GM23338 (cell line): ENCODE results near the gene KDM4B. TPM values are rescaled to one million over a fixed set of nuclear protein-coding genes. Genes with fewer than 3 reads are reported as not detected.

Source experiments
- ATAC-seq: fragments of 200-7000 bp; cut with Tn5 transposase; 3 replicates; pipeline ENCODE4 v1.9.1; 2020
- DNase-seq: peaks from one replicate; pipeline ENCODE4 v3.0.0-alpha.2; 2015; ENCODE audit warnings: low spot score
- H2AFZ ChIP-seq: fragments of 200-600 bp; sonication (generic); 2 replicates; pipeline ENCODE4 v1.8.0; 2016; ENCODE audit warnings: antibody characterized with exemption, mild to moderate bottlenecking, moderate library complexity
- H3F3A ChIP-seq: fragments of 200-600 bp; sonication (generic); replicated peaks from 2 replicates; pipeline ENCODE4 v1.8.0; 2017; ENCODE audit warnings: antibody characterized with exemption, mixed run types, low read depth
- H3K27ac ChIP-seq: fragments of 200-600 bp; sonication (generic); 2 replicates; pipeline ENCODE4 v1.6.1; 2016; ENCODE audit warnings: low read depth
- H3K27me3 ChIP-seq: fragments of 200-600 bp; sonication (generic); 2 replicates; pipeline ENCODE4 v1.8.0; 2016; ENCODE audit warnings: mild to moderate bottlenecking, mixed run types, moderate library complexity; ENCODE audit not compliant: insufficient read depth
- H3K36me3 ChIP-seq: fragments of 200-600 bp; sonication (generic); 2 replicates; pipeline ENCODE4 v1.8.0; 2016; ENCODE audit warnings: mild to moderate bottlenecking; ENCODE audit not compliant: insufficient read depth
- H3K4me1 ChIP-seq: fragments of 200-600 bp; sonication (generic); 2 replicates; pipeline ENCODE4 v1.8.0; 2016; ENCODE audit warnings: mild to moderate bottlenecking, moderate library complexity; ENCODE audit not compliant: insufficient read depth
- H3K4me2 ChIP-seq: fragments of 200-600 bp; sonication (generic); 2 replicates; pipeline ENCODE4 v1.7.1; 2017; ENCODE audit warnings: mixed run types
- H3K4me3 ChIP-seq: fragments of 200-600 bp; sonication (generic); 2 replicates; pipeline ENCODE4 v1.6.1; 2016; ENCODE audit warnings: mixed run types
- H3K79me2 ChIP-seq: fragments of 200-600 bp; sonication (generic); replicated peaks from 2 replicates; pipeline ENCODE4 v1.8.0; 2017; ENCODE audit warnings: mild to moderate bottlenecking; ENCODE audit not compliant: insufficient read depth
- H3K9me2 ChIP-seq: fragments of 200-600 bp; sonication (generic); 2 replicates; pipeline ENCODE4 v1.8.0; 2017; ENCODE audit not compliant: insufficient read depth
- H4K20me1 ChIP-seq: fragments of 200-600 bp; sonication (generic); replicated peaks from 2 replicates; pipeline ENCODE4 v1.8.0; 2017; ENCODE audit warnings: mild to moderate bottlenecking; ENCODE audit not compliant: insufficient read depth
- H3K27ac Mint-ChIP-seq: 2 replicates; pipeline ENCODE4 v1.8.0; 2020; ENCODE audit warnings: inconsistent platforms, mild to moderate bottlenecking, moderate library complexity, mixed read lengths
- H3K27me3 Mint-ChIP-seq: 3 replicates; pipeline ENCODE4 v1.8.0; 2022; ENCODE audit warnings: low read depth, mild to moderate bottlenecking, moderate library complexity, mixed read lengths, inconsistent platforms; ENCODE audit not compliant: insufficient read depth, poor library complexity
- H3K36me3 Mint-ChIP-seq: 3 replicates; pipeline ENCODE4 v1.8.0; 2021; ENCODE audit warnings: low read depth, mild to moderate bottlenecking, inconsistent platforms, moderate library complexity, mixed read lengths
- H3K4me1 Mint-ChIP-seq: 3 replicates; pipeline ENCODE4 v1.8.0; 2020; ENCODE audit warnings: mild to moderate bottlenecking, inconsistent platforms, mixed read lengths
- H3K4me3 Mint-ChIP-seq: 3 replicates; pipeline ENCODE4 v1.8.0; 2021; ENCODE audit warnings: moderate library complexity, mild to moderate bottlenecking, inconsistent platforms, mixed read lengths
- H3K9me3 Mint-ChIP-seq: 3 replicates; pipeline ENCODE4 v1.8.0; 2020; ENCODE audit warnings: moderate library complexity, mild to moderate bottlenecking, inconsistent platforms, mixed read lengths
- CREB1 ChIP-seq: fragments of 250-450 bp; sonication (Bioruptor Pico); IDR thresholded peaks from 2 replicates; pipeline ENCODE4 v1.5.0; 2020; ENCODE audit warnings: low read depth, mild to moderate bottlenecking, moderate library complexity
- CTCF ChIP-seq, 2 experiments: fragments of 200-600 bp in 1 of 2; sonication (generic) in 1 of 2; conservative IDR thresholded peaks; 2 replicates each; pipeline versions ENCODE4 v1.5.1 to v1.6.1; 2016 to 2017; ENCODE audit warnings: antibody characterized with exemption in 2 of 2, low read depth in 2 of 2, mild to moderate bottlenecking in 2 of 2, moderate library complexity in 1 of 2
- ETS1 ChIP-seq: IDR thresholded peaks from 2 replicates; pipeline ENCODE4 v1.6.1; 2016; ENCODE audit warnings: antibody characterized with exemption
- EZH2 ChIP-seq: fragments of 200-600 bp; sonication (generic); IDR thresholded peaks from one replicate; pipeline ENCODE4 v1.8.0; 2017; ENCODE audit warnings: antibody characterized with exemption, mild to moderate bottlenecking, low read depth; ENCODE audit not compliant: unreplicated experiment
- EZH2phosphoT487 ChIP-seq: fragments of 200-600 bp; sonication (generic); IDR thresholded peaks from one replicate; pipeline ENCODE4 v1.8.1; 2018; ENCODE audit warnings: antibody characterized with exemption; ENCODE audit not compliant: unreplicated experiment
- JUNB ChIP-seq: IDR thresholded peaks from one replicate; pipeline ENCODE4 v1.6.1; 2016; ENCODE audit warnings: antibody characterized with exemption; ENCODE audit not compliant: unreplicated experiment
- NANOG ChIP-seq: IDR thresholded peaks from 2 replicates; pipeline ENCODE4 v1.6.1; 2016; ENCODE audit warnings: antibody characterized with exemption, borderline replicate concordance
- POLR2AphosphoS5 ChIP-seq: IDR thresholded peaks from 2 replicates; pipeline ENCODE4 v1.6.1; 2016; ENCODE audit warnings: antibody characterized with exemption, low read depth
- REST ChIP-seq: IDR thresholded peaks from one replicate; pipeline ENCODE4 v1.6.1; 2018; ENCODE audit warnings: antibody characterized with exemption; ENCODE audit not compliant: unreplicated experiment
- STAT1 ChIP-seq: IDR thresholded peaks from one replicate; pipeline ENCODE4 v1.6.1; 2016; ENCODE audit warnings: antibody characterized with exemption; ENCODE audit not compliant: unreplicated experiment
- ZNF114 ChIP-seq: fragments of 250-450 bp; sonication (Bioruptor Pico); IDR thresholded peaks from 2 replicates; pipeline ENCODE4 v1.5.0; 2020; ENCODE audit warnings: mild to moderate bottlenecking, moderate library complexity
- ZNF331 ChIP-seq: fragments of 250-450 bp; sonication (Bioruptor Pico); IDR thresholded peaks from 2 replicates; pipeline ENCODE4 v1.5.0; 2020; ENCODE audit warnings: low read depth, mild to moderate bottlenecking, moderate library complexity
- ZNF462 ChIP-seq: fragments of 250-450 bp; sonication (Bioruptor Pico); IDR thresholded peaks from 2 replicates; pipeline ENCODE4 v1.5.0; 2020; ENCODE audit warnings: mild to moderate bottlenecking, moderate library complexity
- polyA plus RNA-seq: library from polyadenylated mRNA; unstranded; fragments of >200 nt; fragmentation: Nextera tagmentation; extraction: Ambion mirVana; gene quantifications from 2 replicates; pipeline ENCODE4 v1.2.1, GENCODE V29; 2016
- total RNA-seq: library from RNA; depleted of rRNA; stranded (reverse); fragments of >200 nt; shearing (Covaris generic); gene quantifications from 2 replicates; pipeline ENCODE4 v1.2.3, GENCODE V29; 2014

The KDM4B gene
- total and polyA plus RNA-seq, 2 experiments from 2014 or later: 9.1 to 27.6 TPM

- Histone ChIP-seq H3K27me3 (no peaks in the 10 kb centered on the region), H2AFZ (no peak overlapping the region), H3K4me1 (no peaks in the 10 kb centered on the region), H3K36me3 (0 out of 2 replicates have a peak, but pooled peaks cover 6% of the 10 kb centered on the region), H4K20me1 (no peaks in the 10 kb centered on the region; the same call in none of the 2 replicates), H3F3A (no peaks in the 10 kb centered on the region), H3K4me3 (no peak overlapping the region), H3K4me2 (no peak overlapping the region), H3K79me2 (no peaks in the 10 kb centered on the region), H3K27ac (no peak overlapping the region), H3K9me2 (no peaks in the 10 kb centered on the region)
- Mint-ChIP-seq H3K4me3 (no peak overlapping the region), H3K4me1 (0 out of 3 replicates have a peak, but pooled peaks cover 3% of the 10 kb centered on the region), H3K27me3 (peaks cover 4% of the 10 kb centered on the region), H3K27ac (no peak overlapping the region), H3K36me3 (peaks cover 27% of the 10 kb centered on the region), H3K9me3 (peaks cover 11% of the 10 kb centered on the region)
- DNase-seq (no peak), ATAC-seq (no peak)
- no peak for TF ChIP-seq REST
- no peak for TF ChIP-seq NANOG
- TF ChIP-seq ZNF331 (CRISPR knock-in tag): no peak
- TF ChIP-seq EZH2phosphoT487: no peak
- no peak for TF ChIP-seq STAT1
- TF ChIP-seq ETS1: no peak
- no peak for TF ChIP-seq ZNF114
- TF ChIP-seq EZH2: no peak
- no peak for TF ChIP-seq CREB1 (CRISPR knock-in tag)
- TF ChIP-seq ZNF462 (CRISPR knock-in tag): no peak
- TF ChIP-seq POLR2AphosphoS5: no peak
- TF ChIP-seq JUNB: no peak
- no peak for TF ChIP-seq CTCF (conservative IDR thresholded peaks at IDR 0.05; ENCODE audit: low read depth in 2 of 2)
These were observed 93.3 kb downstream of the KDM4B start for GRCh38 chr19:5062195-5062594.
